Neural cell (in vitro differentiated cells): ENCODE results near the gene ZC3H12D.

Source experiments
- CTCF ChIP-seq: fragments of 450-650 bp; IDR thresholded peaks from 2 replicates; pipeline ENCODE4 v1.5.1; 2014; ENCODE audit warnings: antibody characterized with exemption, mild to moderate bottlenecking, moderate library complexity; ENCODE audit not compliant: poor library complexity, severe bottlenecking
- EP300 ChIP-seq: fragments of 450-650 bp; conservative IDR thresholded peaks from 2 replicates; pipeline ENCODE4 v1.6.1; 2014; ENCODE audit warnings: antibody characterized with exemption, mild to moderate bottlenecking, moderate library complexity; ENCODE audit not compliant: poor library complexity, severe bottlenecking
- RAD21 ChIP-seq: fragments of 450-650 bp; conservative IDR thresholded peaks from 2 replicates; pipeline ENCODE4 v1.6.1; 2014; ENCODE audit warnings: antibody characterized with exemption, mild to moderate bottlenecking, moderate library complexity

- TF ChIP-seq CTCF, result no peak
- no peak for TF ChIP-seq EP300
- no peak for TF ChIP-seq RAD21
Observed at GRCh38 chr6:149428606-149429005, 56.2 kb downstream of the ZC3H12D start.
